PC-9 (cell line): ENCODE results near the gene PNMA1. TPM values are rescaled to one million over a fixed set of nuclear protein-coding genes. Genes with fewer than 3 reads are reported as not detected.

Experiments
- BruUV-seq: library from RNA; stranded (reverse); fragments of 400-500 nt; replicated peaks from 2 replicates; lab custom pipeline; 2021; lab: Mats Ljungman, UMichigan
- CTCF ChIA-PET: fragments of 300-600 bp; sonication (Branson Sonifier 250); formaldehyde crosslinking; loops from one replicate; lab custom pipeline; 2022; ENCODE audit warnings: antibody characterized with exemption; lab: Charles Lee
- POLR2A ChIA-PET: fragments of 300-600 bp; sonication (Branson Sonifier 250); formaldehyde crosslinking; loops from one replicate; lab custom pipeline; 2022; ENCODE audit warnings: antibody characterized with exemption; ENCODE audit not compliant: unreplicated experiment; lab: Charles Lee
- DNase-seq, 2 experiments: peaks; one replicate each; pipeline versions ENCODE4 v3.0.0 to v3.0.0-alpha.2; 2015 to 2022; ENCODE audit warnings: mixed read lengths in 1 of 2
- H2AFZ ChIP-seq: fragments of 200-600 bp; sonication (generic); 2 replicates; pipeline ENCODE4 v1.8.1; 2017; ENCODE audit warnings: antibody characterized with exemption
- H3F3A ChIP-seq: fragments of 200-600 bp; sonication (generic); 2 replicates; pipeline ENCODE4 v1.8.1; 2017; ENCODE audit warnings: antibody characterized with exemption, mild to moderate bottlenecking, low read depth; ENCODE audit not compliant: insufficient read depth
- H3K27ac ChIP-seq: fragments of 200-600 bp; sonication (generic); 2 replicates; pipeline ENCODE4 v1.6.1; 2016; ENCODE audit warnings: mixed run types
- H3K27me3 ChIP-seq: fragments of 200-600 bp; sonication (generic); 2 replicates; pipeline ENCODE4 v1.6.1; 2016; ENCODE audit warnings: low read depth, mixed run types; ENCODE audit not compliant: insufficient read depth
- H3K36me3 ChIP-seq: fragments of 200-600 bp; sonication (generic); 2 replicates; pipeline ENCODE4 v1.6.1; 2016; ENCODE audit warnings: low read depth, mixed run types
- H3K4me1 ChIP-seq: fragments of 200-600 bp; sonication (generic); replicated peaks from 2 replicates; pipeline ENCODE4 v1.6.1; 2016; ENCODE audit warnings: mixed run types; ENCODE audit not compliant: insufficient read depth
- H3K4me2 ChIP-seq: fragments of 200-600 bp; sonication (generic); 2 replicates; pipeline ENCODE4 v1.6.1; 2017; ENCODE audit warnings: mixed run types
- H3K4me3 ChIP-seq: fragments of 200-600 bp; sonication (generic); 2 replicates; pipeline ENCODE4 v1.6.1; 2016; ENCODE audit warnings: mixed run types
- H3K79me2 ChIP-seq: fragments of 200-600 bp; sonication (generic); 2 replicates; pipeline ENCODE4 v1.6.1; 2017; ENCODE audit warnings: low read depth, mixed run types
- H3K9me2 ChIP-seq: fragments of 200-600 bp; sonication (generic); 2 replicates; pipeline ENCODE4 v1.8.1; 2017; ENCODE audit warnings: mild to moderate bottlenecking; ENCODE audit not compliant: insufficient read depth
- H3K9me3 ChIP-seq: fragments of 200-600 bp; sonication (generic); 2 replicates; pipeline ENCODE4 v1.8.1; 2016; ENCODE audit warnings: low read depth; ENCODE audit not compliant: insufficient read depth
- H4K20me1 ChIP-seq: fragments of 200-600 bp; sonication (generic); 2 replicates; pipeline ENCODE4 v1.8.1; 2017; ENCODE audit not compliant: insufficient read depth
- EZH2 ChIP-seq: fragments of 200-600 bp; sonication (generic); IDR thresholded peaks from 2 replicates; pipeline ENCODE4 v1.8.0; 2017; ENCODE audit warnings: antibody characterized with exemption, low read depth
- intact Hi-C: fragments of 100-400 bp; cut with micrococcal nuclease; formaldehyde crosslinking; loops from one replicate; pipeline ENCODE4 v1.10.0; 2022; ENCODE audit not compliant: unreplicated experiment
- total RNA-seq: library from RNA; stranded (reverse); gene quantifications from 2 replicates; pipeline ENCODE4 v1.2.3, GENCODE V29; 2021
- TF ChIP-seq, protein P1 (sequence below): fragments of 200-600 bp; sonication (generic); conservative IDR thresholded peaks from 2 replicates; pipeline ENCODE4 v1.6.1; 2017; ENCODE audit warnings: mixed run types, antibody characterized with exemption, mild to moderate bottlenecking, moderate library complexity

The PNMA1 gene
- total RNA-seq, 1 experiment from 2014 or later: 13.6 TPM

DNA sequence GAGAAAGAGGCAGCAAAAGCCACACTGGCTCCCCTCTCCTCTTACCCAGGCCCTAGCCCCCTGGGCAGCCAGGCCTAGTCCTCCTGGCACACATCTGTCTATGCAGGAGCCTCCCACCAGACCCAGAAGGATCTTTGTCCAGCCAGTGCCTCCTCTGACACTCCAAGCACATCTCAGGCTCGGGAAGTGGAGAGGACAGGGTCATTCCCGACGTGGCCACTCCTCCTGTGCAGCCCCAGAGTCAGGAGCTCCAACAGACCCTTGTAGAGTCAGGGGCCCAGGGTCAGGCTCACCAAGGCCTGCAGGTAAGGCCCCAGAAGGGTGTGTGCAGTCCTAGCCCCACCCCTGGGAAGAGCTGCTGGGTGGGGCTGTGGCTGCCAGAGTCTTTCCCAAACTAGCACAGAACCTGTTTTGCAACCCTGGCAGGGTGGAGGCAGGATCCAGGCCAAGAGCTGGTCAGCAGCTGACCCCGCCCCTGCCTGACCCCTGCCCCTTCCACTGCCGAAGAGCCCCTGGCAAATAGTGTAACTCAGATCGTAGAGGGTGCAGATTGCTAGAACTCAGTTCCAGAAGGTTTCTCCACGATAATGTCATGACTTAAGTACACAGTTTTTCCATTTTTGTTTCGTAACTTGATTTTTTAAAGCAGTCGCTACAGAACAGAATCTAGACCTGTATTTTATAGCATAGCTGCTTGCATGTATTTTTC lies 26.6 kb upstream of the PNMA1 start:
- Histone ChIP-seq H3K27me3 (no peaks in the 10 kb centered on the region), H3K27ac (peak overlapping the region; percentile 90), H3K9me2 (no peaks in the 10 kb centered on the region), H4K20me1 (peaks cover 12% of the 10 kb centered on the region; the same call in 1 of the 2 replicates), H3K79me2 (peaks cover 82% of the 10 kb centered on the region), H3K4me2 (peak overlapping the region; percentile 88), H3F3A (peaks cover 51% of the 10 kb centered on the region), H2AFZ (no peak overlapping the region), H3K4me3 (peak overlapping the region; percentile 46; the same call in 1 of the 2 replicates), H3K36me3 (no peaks in the 10 kb centered on the region), H3K4me1 (peaks cover 65% of the 10 kb centered on the region), H3K9me3 (no peaks in the 10 kb centered on the region)
- BruUV-seq: no TSS peak
- CTCF ChIA-PET: interaction anchor here (0.5 to 1.7 kb wide), 8 partner anchors 12 to 63 kb away, joined by 3 to 9 read pairs (median 4); no protein-coding TSS in a partner anchor
- peak; percentile 86 to 91 for DNase-seq
- POLR2A ChIA-PET: interaction anchor here (0.5 to 1.6 kb wide), 6 partner anchors 12 to 172 kb away, joined by 3 to 15 read pairs (median 6); partner anchors contain the start of genes ACOT2 and PTGR2
- TF ChIP-seq, protein P1, sequence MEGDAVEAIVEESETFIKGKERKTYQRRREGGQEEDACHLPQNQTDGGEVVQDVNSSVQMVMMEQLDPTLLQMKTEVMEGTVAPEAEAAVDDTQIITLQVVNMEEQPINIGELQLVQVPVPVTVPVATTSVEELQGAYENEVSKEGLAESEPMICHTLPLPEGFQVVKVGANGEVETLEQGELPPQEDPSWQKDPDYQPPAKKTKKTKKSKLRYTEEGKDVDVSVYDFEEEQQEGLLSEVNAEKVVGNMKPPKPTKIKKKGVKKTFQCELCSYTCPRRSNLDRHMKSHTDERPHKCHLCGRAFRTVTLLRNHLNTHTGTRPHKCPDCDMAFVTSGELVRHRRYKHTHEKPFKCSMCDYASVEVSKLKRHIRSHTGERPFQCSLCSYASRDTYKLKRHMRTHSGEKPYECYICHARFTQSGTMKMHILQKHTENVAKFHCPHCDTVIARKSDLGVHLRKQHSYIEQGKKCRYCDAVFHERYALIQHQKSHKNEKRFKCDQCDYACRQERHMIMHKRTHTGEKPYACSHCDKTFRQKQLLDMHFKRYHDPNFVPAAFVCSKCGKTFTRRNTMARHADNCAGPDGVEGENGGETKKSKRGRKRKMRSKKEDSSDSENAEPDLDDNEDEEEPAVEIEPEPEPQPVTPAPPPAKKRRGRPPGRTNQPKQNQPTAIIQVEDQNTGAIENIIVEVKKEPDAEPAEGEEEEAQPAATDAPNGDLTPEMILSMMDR: no peak
- no peak for TF ChIP-seq EZH2
- intact Hi-C loops: loop anchor here (1.0 to 5.0 kb wide), 5 partner anchors 13 to 210 kb away; partner anchors contain the start of genes COQ6, FAM161B and ZNF410

DNA sequence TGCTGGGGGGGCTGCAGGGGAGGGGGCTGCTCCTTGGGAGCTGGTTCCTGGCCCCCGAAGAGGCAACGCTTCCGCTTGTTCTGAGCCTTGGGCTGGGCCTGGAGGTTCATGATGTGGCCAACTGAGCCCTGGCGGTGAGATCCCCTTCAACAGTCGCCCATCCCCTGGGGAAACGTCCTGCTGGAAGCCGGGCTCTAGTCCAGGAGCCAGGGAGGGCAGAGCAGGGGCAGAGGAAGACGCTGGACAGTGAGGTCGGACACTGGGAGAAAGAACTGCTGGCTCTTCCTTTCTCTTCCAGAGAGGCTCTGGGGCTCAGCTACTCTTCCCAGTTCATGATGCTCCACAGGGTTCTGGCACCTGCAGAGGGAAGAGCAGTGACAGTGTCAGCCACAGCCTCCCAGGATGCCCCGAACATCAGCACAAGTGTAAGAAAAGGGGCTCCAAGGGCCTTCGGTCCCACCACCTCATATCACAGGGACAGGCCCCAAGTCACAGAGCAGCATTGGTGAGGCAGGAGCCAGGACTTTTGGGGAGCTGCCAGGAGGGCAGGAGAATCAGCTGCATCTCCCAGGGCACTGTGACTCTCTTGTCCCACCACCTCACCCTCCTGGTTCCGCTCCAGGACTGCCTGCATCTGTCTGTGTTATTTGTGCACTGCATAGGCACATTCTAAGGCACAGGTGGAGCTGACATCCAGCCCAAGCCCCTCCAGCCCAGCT lies 25.9 kb upstream of the PNMA1 start:
- POLR2A ChIA-PET: interaction anchor here (0.9 to 1.6 kb wide), 2 partner anchors 14 to 171 kb away, joined by 6 to 15 read pairs; partner anchors contain the start of gene ACOT2
- Histone ChIP-seq H3K4me1 (peaks cover 58% of the 10 kb centered on the region), H3K27ac (peak overlapping the region; percentile 90; the same call in 1 of the 2 replicates), H3K36me3 (no peaks in the 10 kb centered on the region), H3K79me2 (peaks cover 79% of the 10 kb centered on the region), H2AFZ (no peak overlapping the region), H3K9me3 (no peaks in the 10 kb centered on the region), H3K9me2 (no peaks in the 10 kb centered on the region), H3K4me2 (peak overlapping the region; percentile 88), H4K20me1 (peaks cover 12% of the 10 kb centered on the region; the same call in 1 of the 2 replicates), H3F3A (peaks cover 44% of the 10 kb centered on the region), H3K27me3 (no peaks in the 10 kb centered on the region), H3K4me3 (peak overlapping the region; percentile 46; the same call in 1 of the 2 replicates)
- peak in 1 of 2 experiments; percentile 27 for DNase-seq
- BruUV-seq: no TSS peak
- TF ChIP-seq, protein P1: no peak
- CTCF ChIA-PET: interaction anchor here (0.6 to 1.3 kb wide), 3 partner anchors 16 to 63 kb away, joined by 3 to 5 read pairs (median 4); no protein-coding TSS in a partner anchor
- intact Hi-C loops: loop anchor here (5.0 kb wide), 3 partner anchors 47 to 147 kb away; partner anchors contain the start of gene ZNF410
